ENCODE data around the gene IPPK.

- TF ChIP-seq, protein P1, sequence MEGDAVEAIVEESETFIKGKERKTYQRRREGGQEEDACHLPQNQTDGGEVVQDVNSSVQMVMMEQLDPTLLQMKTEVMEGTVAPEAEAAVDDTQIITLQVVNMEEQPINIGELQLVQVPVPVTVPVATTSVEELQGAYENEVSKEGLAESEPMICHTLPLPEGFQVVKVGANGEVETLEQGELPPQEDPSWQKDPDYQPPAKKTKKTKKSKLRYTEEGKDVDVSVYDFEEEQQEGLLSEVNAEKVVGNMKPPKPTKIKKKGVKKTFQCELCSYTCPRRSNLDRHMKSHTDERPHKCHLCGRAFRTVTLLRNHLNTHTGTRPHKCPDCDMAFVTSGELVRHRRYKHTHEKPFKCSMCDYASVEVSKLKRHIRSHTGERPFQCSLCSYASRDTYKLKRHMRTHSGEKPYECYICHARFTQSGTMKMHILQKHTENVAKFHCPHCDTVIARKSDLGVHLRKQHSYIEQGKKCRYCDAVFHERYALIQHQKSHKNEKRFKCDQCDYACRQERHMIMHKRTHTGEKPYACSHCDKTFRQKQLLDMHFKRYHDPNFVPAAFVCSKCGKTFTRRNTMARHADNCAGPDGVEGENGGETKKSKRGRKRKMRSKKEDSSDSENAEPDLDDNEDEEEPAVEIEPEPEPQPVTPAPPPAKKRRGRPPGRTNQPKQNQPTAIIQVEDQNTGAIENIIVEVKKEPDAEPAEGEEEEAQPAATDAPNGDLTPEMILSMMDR (IDR thresholded peaks at IDR 0.05; ENCODE audit: borderline replicate concordance, extremely low read depth, low read length, poor library complexity, severe bottlenecking), result no peak
- no peak for TF ChIP-seq EZH2 (IDR thresholded peaks at IDR 0.05; ENCODE audit: borderline replicate concordance, low read depth, low read length, severe bottlenecking)
Observed at GRCh38 chr9:92626484-92626883, 43.4 kb downstream of the IPPK start.
